ENCODE results near the gene PRXL2A. TPM values are rescaled to one million over a fixed set of nuclear protein-coding genes. Genes with fewer than 3 reads are reported as not detected.

The PRXL2A gene
- total RNA-seq, 1 experiment from 2014 or later = not detected

DNA sequence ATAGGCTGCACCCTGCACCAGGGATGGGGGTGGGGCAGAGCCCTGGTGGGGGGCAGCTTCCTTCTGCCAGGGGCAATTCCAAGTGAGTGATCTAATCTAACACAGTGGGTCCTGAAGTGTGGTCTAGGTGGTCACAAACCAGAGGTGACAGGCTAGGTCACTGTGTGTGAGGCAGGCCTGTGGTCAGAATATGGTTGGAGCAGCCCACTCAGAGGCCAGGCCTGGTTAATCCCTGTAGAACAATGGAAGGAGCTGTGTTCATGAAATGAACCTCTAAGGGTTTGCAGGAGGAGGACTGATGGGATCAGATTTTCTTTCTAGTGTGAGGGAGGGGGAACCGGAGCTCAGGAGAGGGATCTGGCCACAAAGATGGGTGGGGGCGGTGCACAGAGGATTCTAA lies 35.8 kb downstream of the PRXL2A start:
- no peak for DNase-seq (ENCODE audit: low read depth)

DNA sequence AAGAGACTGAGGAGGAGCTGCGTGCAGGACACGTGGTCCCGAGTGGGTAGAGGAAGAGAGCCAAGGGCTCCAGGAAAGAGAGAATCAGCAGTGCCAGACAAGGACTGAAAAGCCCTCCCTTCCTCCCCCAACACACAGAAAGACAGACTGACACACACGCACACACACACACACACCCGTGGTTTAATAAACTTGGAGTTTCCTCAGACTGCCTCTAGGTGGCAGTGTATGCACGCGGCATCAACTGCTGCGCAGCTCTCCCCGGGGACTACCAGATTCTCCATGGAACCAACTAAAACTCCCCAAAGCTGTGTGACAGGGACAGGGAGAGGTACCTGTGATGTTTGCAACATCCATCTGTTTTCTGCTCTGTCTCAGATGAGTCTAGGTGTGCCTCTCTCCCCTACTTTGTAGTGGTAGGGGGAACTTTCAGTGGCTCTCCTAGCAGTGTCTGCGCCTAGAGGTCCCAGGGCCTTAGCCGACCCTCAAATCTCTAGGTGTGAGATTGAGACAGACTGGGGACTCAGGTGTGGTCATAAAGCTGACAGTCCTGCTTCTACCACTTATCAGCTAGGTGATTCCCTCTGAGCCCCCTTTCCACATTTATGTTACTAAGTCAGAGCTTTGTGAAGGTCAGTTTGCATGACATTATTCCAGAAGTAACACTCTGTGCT lies 36.4 kb downstream of the PRXL2A start:
- peak; percentile 48 for DNase-seq (ENCODE audit: low read depth)

DNA sequence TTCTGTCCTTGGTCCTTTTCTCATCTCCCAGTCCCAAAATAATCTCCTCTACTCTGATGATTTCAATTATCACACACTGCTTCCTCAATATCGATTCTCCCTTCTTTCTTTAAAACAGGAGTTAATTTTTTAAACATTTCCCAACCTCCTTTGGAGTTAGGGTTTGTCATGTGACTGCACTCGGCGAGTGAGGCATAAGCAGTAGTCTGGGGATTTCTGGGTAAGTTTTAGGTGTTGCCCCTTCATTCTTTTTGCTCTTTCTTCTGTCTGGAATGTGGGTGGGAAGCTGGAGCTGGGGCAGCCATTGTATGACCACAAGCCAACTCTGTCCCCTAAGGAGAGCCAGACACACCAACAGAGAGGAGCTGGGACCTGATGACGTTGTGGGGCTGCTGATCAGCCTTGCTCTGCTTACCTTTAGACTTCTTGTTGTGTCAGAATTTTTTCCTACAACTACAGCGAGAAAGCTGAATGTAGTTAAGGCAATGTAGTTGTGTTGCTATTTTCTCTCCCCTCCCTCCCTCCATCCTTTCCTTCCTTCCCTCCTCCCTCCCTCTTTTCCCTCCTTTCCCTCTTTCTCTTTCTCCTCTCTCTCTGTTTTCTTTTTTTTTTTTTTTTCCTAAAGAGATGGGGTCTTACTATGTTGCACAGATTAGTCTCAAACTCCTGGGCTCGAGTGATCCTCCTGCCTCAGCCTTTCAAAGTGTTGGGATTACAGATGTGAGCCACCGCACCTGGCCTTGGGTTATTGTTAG lies 39.3 kb downstream of the PRXL2A start:
- DNase-seq (ENCODE audit: low read depth) = no peak

DNA sequence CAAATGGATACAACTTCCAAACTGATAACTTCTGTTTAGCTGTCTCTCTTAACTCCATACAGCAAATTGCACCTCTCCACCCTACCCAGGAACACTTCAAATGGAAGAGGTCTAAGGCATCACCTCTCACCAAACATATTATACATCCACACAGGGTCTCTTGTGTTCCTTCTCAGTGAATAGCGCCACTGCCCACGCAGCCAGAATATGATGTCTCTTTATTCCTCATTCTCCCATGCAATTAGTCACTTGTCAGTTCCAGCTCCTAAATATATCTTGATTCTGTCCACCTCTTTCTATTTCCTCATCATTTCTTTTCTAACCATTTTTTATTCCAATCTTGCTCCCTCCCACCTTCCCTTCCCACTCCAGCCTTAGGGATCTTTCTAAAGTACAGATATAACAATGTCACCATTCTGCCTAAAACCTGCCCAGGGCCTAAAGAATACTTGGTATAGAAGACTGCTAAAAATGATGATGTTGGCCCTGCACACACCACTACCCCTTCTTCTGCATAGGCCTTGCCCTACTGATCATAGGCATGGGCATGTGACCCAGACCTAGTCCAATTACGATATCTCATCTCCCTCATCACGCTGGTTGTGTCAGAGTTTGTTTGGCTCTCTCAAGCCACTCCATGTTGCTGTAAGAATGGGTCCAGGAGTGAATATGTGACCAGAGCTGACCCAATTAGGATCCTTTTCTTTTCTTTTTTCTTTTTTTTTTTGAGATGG lies 40.0 kb downstream of the PRXL2A start:
- DNase-seq (ENCODE audit: low read depth) = no peak

DNA sequence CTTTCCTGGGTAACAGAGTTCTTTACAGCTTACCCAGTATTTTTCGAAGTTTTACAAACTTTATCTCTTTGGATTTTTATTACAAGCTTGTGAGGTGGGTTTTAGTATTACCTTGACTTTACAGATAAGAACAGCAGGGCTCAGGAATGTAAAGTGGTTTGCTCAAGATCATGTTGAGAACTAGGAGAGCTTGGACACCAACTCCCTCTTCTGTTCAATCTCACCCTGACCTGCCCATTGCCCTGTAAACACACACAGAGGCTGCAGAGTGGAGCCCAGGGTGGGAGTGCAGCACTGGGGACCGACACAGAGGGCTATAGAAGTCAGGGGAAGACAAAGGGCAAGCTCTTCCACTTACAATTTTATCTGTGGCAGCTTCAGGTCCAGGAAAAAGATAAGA lies 41.2 kb downstream of the PRXL2A start:
- DNase-seq (ENCODE audit: low read depth) = no peak

DNA sequence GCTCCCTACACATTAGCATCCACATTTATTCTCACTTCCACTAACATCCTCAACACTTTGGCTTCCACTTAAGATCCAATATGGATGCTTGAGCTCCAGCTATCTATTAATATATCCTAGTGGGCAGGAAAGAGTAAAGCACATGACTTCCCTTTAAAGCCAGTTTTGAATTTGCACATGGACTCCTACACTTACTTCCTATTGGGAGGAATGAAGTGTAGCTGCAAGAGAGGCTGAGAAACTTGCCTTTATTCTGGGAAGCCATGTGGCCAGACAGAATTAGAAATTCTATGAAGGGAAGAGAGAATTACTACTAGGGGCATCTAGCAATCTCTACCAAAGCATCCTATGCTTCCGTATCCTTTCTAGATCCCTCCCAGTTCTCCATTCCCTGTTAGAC lies 42.8 kb downstream of the PRXL2A start:
- no peak for DNase-seq (ENCODE audit: low read depth)

DNA sequence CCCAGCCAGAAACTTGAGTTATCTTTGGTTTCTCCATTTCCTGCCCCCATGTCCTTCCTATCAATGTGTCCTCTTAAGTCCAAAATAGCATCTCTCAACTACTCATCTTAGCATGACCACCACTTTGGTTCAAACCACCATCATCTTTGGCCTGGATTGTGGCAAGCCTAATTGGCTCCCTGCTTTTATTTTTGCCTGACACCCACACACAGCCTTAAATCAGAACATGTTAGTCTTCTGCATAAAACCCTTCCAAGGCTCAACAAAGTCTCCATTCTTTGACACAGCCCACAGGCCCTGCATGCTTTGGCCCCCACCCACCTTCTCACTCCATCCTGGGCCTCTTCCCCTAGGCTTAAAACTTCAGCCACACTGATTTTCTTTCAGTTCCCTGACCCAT lies 43.7 kb downstream of the PRXL2A start:
- DNase-seq (ENCODE audit: low read depth) = no peak

DNA sequence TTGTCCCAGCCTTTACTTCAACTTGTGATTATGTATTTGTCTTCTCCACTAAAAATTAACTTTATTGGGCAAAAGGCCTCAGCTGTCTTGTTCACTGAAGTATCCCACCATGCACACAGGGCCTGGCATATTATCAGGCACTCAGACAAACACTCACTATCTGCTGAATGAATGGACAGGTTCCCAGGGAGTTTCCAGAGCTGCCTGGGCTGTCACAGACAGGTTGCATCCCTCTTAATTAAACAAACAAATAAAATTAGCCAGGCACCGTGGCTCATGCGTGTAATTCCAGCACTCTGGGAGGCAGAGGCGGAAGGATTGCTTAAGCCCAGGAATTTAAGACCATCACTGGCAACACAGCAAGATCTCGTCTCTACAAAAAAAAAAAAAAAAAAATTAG lies 44.3 kb downstream of the PRXL2A start:
- no peak for DNase-seq (ENCODE audit: low read depth)

DNA sequence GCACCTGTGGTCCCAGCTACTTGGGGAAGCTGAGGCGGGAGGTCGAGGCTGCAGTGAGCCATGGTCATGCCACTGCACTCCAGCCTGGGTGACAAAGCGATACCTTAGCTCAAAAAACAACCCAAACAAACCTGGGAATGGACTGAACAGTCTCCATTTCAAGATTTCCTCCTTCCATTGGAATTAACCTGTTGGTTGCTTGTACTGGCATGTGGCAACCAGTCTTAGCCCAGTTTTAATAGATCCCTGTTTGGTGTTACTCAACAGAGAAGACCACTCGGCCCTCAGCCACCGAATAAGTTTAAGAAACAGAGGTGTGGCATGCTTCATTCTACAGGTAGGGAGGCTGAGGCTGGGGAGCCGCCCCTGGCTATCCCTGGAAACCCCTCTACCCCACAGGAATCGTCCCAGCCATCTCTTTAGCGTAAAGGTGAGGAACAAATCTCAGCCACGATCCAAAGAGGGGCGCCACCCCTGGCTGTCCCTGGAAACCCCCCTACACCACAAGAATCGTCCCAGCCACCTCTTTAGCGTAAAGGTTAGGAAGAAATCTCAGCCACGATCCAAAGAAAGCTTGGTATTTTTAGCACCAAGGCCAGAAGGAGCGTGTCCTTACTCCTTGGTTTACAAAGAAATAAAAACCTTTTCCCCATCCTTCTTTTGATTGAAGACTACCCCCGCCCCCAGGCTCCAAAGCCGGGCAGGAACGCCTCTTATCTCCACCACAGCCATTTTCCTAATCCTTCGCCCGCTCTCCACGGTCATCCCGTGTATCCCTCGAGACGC lies 44.9 kb downstream of the PRXL2A start:
- no peak for DNase-seq (ENCODE audit: low read depth)

DNA sequence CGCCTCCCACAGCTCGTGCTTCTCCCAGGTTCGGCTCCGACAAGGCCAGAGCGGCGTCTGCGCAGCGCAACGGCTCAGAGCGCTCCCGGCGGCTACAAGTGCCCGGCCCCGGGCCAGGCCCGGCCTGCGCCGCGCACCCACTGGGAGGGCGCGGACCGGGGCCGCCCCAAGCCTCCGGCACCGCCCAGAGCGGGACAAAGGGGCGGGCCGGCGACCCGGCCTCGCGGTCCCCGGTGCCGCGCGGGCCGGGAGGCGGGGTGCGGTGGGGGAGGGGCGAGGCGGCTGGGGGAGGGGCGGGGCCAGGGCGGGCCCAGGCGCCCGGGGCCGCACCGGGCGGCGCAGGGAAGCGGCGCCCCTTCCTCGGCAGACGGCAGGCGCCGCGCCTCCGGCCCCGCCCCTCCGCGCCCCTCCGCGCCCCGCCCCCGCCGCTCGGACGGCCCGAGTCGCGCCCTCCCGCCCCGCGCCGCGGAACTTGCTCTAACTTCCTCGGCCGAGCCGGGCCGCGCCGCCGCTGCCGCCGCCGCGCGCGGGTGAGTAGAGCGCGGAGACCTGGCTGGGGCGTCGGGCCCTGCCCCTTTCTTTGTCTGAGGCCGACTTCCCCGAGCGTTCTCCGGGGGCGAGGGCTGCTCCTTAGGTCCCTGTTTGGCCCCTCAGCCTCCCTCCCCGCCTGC lies 45.6 kb downstream of the PRXL2A start, which contains the start of gene TSPAN14:
TSPAN14 (plus strand) TSS at position 469 of the 671 bp plus-strand sequence. CDS start 34,924 bp downstream, outside the sequence.
- peak; percentile 64 for DNase-seq (ENCODE audit: low read depth)

DNA sequence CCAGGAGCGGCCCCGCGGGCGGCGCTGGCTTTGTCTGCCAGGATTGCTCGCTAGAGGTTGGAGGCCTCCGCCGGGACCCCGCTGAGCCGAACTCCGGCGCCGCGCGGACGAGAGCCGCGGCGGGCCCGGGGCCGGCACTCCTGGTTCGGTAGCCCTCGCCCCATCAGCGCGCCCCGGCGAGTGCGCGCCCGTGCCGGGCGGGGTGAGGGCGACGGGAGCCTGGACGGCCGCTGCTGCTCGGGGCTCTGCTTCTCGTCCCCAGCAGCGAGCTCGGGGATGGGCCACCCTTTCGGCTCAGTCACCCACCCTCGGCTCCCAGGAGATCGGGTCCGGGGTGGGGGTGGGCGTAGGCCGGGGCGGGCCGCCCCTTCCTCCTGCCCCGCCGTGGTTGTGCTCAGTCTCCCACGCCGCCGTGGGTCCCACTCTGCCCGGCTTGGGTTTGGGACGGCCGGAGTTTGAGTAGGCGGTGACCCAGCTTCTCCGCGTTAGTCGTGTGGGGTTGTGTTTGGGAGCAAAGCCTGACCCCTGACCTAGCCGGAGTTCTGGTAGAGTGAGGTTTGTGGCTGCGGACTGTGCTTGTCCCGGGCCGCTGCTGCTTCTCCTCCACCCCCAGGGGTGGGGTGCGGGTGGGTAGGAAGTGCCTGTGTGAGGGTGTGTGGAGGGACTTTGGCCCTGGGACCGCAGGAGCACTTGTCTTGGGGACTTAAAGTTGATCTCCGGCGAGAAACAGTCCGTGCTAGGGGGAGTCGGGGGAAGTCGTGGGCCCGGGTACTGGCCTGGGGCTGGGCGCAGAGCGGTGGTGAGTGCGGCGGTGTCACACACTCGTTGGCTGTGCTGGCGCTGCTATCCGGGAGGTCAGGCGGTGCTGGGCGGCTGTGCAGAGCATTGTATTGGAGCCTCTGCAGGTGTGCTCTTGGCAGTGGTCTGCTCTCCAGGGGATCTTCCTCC lies 46.4 kb downstream of the PRXL2A start:
- peak; percentile 13 for DNase-seq (ENCODE audit: low read depth)

DNA sequence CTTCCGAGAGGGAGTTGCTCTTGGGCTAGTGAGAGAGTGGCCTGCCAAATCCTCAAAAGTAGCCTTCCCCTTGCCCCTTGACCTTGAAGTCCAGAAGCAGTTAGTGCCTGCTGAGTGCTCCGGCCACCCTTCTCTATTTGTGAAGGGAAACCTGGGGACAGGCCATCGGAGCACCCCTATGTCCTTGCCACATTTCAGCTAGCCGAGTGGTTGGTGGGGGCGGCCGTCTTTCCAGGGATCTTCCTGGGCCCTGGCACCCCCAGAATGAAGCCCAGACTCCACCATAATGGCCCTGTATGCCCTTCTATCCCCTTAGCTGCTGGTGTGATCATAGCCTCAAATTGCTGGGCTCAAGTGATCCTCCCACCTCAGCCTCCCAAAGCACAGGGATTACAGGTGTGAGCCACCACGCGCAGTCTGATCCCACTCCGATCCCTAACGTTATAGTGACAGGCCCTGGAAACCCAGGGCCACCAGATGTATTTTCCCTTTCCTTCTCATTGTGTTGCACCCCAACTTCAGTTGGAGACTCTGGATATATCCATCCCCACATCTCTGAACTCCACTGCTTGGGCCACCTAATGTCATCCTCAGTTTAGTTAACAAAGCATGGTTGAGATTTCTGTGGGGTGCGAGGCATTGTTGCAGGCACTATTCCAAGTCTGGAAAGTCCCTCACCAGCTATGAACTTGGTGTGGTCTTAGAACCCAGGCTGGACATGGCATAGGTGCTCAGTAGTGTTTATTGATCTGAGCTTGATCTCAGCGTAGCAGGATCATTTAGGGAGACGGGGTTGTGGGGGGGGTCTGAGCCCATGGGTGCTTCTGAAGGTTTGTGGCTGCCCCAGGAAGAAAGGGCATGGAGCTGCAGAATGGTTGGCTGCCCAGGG lies 47.4 kb downstream of the PRXL2A start:
- no peak for DNase-seq (ENCODE audit: low read depth)

DNA sequence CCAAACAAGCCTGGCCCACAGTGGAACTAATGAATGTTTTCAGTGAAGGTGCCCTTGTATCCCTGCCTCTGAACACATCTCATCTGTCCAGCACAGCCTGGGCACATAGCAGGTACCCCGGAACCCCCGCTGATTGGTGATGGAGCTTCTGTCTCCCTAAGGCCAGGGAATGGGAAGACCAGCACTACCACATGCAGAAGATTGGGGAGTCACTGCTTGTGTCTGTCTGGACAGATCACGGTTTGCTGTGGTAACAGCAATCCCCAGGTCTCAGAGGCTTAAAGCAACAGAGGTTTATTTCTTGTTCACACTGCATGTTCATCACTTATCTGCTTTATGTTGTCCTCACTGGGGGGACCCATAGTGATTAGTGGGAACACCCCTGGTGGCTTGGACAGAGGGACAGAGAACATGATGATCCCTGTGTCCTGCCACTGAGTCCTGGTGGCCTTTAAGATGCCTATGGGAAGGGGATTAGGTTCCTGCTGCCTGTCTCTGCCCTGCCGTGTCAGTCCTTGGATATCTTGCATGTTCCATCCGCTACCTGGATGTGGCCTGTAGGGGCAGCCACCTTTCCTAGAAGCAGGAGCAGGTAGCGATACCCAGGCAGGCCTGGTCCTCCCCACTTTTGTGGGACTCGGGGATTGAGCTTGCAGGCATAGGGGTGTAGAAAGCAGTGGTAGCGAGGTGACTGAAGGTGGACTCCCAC lies 49.4 kb downstream of the PRXL2A start:
- no peak for DNase-seq (ENCODE audit: low read depth)

DNA sequence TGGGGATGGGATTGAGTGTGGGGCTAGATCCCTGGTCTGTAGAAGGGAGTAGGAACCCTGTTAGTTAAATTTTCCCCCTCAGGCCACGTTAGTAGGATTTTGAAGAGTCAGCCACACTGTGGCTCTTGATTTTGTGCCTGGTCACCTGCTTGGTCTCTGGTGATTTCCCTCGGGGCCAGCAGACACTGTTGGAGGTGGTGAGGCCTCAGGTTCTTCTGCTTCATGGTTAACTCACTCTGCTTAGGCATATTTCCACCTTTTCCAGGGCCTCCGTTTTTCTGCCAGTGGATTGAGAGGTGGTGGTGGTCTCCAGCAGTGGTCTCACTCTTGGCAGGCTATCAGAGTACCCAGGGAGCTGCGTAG lies 49.9 kb downstream of the PRXL2A start:
- DNase-seq (ENCODE audit: low read depth) = no peak

DNA sequence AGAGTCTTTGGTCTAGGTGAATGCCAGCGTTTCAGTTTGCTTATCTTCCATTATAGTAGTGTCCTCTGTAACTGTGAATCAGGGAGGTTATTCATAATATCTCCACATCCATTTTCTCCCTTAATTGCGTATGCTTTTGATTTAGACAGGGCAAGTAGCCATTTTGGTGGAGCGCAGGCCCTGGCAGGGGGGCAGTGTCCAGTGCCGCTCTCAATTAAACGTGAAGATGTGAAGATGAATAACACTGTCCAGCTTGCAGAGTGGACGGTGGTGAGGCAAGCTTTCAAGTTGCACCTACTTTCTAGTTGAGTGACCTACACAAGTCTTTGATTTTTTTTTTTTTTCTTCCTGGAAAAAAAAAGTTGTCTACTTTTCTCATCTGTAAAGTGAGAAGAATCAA lies 50.3 kb downstream of the PRXL2A start:
- no peak for DNase-seq (ENCODE audit: low read depth)

DNA sequence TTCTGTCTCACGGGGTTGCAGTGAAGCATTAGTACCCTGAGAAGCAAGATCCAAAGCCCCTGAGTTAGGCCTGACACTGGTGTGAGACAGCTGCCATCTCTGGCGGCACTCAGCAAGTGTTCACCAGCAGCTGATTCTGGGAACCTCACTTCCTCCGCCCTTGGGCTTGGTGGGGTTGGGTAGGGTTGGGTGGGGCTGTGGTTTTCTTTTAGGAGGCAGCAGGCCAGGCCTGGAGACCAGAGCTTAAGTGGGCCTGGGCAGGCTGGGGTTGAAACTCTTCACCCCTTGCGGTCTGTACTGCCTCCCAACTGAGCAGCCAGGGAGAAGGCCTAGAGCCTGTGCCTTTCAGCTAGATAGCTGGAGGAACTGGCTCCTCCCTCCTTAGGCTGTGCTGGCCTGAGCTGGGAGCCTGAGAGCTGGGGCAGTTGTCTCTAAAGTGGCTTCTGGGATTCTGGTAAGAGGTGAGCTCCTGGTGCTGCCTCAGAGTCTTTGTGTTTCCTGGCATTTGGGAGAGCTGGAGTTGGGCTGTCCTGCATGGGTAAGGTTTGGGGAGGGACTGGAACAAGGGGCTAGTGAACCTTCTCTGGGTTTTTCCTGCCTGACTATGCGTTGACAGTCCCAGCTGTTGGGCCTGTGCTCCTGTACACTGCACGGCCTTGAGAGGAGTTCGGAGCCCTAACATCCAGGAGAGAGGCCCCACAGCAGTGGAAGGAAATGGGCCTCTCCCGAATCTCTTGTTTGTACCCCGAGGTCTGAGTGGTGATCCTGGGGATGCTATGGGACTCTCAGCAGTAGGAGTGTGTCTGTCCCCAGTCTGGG lies 50.9 kb downstream of the PRXL2A start:
- DNase-seq (ENCODE audit: low read depth) = peak; percentile 94

DNA sequence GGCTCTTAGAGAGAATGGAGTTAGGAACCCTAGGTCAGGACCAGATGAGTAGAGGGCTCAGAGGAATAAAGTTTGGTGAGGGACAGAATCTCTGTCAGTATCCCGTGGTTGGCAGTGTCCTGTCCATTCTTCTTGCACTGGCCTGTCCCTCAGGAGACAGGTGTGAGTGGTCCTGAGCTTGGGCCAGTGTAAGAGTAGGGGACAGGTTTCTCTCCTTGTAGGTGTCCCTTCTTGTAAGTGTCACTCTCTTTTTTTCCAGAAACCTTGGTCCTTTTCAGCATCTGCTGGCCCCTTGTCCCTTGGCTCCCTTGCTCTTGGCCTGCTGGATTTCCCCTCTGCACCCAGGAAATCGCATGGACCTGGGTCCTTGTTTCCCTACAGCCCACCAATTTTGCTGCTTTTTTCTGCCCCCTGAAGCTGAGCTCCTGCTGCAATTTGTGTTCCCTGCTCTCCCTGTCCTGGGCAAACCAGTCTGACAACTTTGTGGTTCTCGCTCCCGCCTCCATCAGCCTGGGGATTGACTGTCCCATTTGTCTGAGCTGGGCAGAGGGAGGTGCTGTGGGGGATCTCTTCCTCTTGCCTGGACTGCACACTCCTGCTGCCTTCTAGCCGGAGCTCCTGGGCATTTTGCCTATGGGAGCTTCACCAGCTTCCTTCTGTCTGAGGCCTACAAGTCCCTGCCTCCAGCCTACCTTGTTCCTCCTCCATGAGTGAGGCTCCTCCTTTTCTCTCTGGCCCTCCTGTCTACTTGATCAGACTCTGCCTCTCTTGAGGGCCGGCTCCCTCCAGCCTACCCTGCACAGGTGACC lies 52.3 kb downstream of the PRXL2A start:
- DNase-seq (ENCODE audit: low read depth) = peak; percentile 49

Data from LHCN-M2 (cell line).